GM18511 (cell line): ENCODE data around the gene TGM4.
"Not testable (repeated sequence)": the region's sequence is repeated elsewhere in the genome, so short reads cannot be mapped to it uniquely, and the experiment has no call there.

Source experiments
- ATAC-seq: cut with Tn5 transposase; IDR thresholded peaks from one replicate; pipeline ENCODE4 v1.9.1; 2021; ENCODE audit warnings: mild to moderate bottlenecking, moderate library complexity; ENCODE audit not compliant: unreplicated experiment

TGM4 gene

GRCh38 chr3:44874308-44874707 lies at the start of gene TGM4:
TSS of gene TGM4 (plus strand) at chr3:44874608. CDS start at chr3:44874679, 71 bp downstream.
- ATAC-seq = no peak

DNA sequence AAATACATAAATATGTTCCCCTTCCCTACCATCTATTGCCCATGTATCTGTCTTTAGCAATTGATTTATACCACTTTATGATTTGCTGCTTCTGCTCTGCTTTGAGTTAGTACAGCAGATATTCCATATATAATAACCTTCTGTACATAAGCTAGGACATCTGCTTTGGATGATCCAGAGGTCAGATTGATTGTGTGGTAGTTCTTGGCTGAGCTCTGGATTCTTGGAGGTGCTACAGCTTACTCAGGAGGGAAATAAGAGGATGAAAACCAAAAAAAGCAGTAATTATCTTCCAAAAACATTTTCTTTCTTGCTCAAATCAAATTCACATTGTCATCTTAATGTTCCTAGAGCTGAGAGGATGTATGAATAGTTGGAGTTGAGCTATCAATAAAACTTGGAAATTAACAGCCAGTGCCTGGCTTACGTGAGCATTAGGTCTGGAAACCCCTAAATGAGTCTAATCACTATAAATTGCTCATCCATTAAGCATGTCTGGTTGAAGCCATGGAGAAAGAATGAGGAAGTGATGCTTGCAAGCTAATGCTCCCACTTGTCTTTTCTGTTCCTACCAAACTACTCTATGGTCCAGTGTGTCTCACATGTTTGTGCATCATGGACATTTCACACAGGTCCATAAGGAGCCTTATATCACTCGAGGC lies 49.0 kb upstream of the TGM4 start:
- no peak for ATAC-seq

GRCh38 chr3:44827196-44827595 lies 47.2 kb upstream of the TGM4 start:
- ATAC-seq = no peak

DNA sequence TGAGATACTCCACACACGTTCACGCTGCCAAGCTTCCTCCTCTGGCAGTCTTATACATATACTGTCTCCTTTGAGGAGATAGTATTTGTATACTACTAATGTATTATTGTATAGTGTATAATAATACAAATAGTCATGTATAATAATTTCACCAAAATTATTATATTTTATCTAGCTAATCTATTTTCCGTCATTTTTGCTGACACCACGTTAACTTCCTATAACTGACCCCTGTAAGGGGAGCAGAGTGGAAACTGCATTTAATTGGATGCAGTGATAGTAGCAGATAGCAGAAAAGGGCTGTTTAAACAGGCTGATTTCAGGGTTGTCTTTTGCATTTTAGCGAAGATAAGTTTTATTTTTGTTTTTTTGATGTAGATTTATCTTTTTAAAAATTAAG lies 43.2 kb upstream of the TGM4 start:
- no peak for ATAC-seq

- ATAC-seq = no peak
Observed at GRCh38 chr3:44832032-44832431, 42.4 kb upstream of the TGM4 start.

DNA sequence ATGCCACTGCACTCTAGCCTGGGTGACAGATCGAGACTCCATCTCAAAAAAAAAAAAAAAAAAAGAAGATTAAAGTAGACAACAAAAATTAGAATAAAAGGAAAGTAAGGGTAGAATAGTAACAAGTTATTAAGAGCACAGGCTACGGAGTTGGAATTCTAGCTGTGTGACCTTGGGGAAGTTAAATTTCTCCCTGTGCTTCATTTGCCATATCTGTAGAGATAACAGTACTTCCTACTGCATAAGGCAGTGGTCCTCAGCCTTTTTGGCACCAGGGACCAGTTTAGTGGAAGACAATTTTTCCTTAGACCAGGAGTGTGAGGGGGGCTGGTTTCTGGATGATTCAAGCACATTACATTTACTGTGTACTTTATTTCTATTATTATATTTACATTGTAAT lies 41.4 kb upstream of the TGM4 start:
- no peak for ATAC-seq

- no peak for ATAC-seq
Observed at GRCh38 chr3:44833394-44833793, 41.0 kb upstream of the TGM4 start.

DNA sequence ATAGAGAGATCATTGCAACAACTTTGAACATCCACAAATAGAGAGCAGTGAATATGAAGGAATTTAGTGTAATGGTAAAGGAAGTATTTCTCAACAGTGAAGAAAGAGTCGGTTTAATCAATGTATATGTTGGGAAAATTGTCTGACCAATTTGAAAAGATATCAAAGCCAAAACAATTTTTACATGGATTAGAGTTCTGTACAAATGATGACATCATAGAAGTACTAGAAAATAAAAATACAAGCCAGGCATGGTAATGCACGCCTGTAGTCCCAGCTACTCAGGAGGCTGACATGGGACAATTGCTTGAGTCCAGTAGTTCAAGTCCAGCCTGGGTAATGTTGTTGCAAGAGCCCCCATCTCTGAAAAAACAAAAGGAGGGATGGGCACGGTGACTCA lies 38.7 kb upstream of the TGM4 start:
- no peak for ATAC-seq

- ATAC-seq = no peak
Observed at GRCh38 chr3:44842376-44842775, 32.0 kb upstream of the TGM4 start.

DNA sequence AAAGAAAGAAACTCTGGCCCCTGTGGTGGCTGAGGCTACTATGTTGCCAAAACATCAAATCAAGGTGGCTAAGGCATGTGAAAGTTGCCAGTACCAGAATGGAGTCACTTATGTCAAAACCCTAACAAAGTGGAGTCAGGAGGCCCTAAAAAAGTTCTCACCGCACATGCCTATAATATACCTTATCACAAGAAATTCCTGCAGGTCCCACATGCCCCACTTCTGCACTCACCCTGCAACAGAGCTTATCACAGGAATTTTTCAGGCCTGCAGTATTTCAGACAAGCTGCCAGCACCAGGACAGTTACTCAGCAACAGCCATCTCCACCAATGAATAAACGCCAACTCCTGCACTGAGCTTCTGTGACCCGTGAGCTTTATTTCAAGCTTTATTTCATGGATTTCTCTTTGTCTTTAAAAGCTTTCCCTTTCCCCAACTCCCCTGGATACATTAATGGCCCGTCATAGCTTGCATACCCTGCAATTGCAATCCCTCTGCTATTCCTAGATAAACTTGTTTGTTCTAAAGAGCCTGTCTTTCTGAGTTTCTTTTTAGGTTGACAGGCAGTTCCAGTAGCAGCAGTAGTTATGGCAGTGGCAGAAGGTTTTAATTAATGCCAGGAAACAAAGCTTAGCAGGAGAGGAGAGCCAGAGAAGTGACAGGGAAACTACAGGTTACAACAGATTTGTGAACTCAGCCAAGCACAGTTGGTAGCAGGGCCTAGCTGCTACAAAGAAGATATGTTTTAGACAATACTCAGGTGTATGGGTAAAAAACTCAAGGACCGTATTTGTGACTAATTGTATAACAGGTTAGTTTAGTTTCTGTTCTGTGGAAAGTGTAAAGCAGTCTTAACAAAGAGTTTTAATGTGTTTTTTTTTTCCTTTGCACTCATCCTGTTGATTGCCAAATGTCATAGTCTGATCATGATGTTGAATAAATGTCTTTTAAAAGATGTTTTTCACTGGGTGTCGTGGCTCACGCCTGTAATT lies 28.6 kb upstream of the TGM4 start:
- ATAC-seq = no peak

DNA sequence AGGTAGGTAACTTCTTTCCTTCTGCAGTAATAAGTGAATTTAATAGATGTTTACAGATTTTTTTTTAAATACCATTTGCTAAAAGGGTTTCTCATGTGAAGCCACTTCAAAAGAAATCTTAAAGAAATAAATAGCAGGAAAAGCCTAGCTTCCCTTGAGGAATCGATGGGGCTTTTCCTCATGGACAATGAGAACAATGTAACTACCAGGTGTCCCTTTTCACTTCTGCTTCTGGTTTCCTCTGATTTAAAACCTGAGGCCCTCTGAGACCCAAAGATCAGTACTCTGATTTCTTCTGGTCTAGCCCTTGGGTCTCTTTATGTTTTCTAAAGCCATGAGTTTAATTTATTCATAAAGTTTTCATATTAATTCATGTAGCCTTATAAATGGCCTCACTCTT lies 25.8 kb upstream of the TGM4 start:
- no peak for ATAC-seq

DNA sequence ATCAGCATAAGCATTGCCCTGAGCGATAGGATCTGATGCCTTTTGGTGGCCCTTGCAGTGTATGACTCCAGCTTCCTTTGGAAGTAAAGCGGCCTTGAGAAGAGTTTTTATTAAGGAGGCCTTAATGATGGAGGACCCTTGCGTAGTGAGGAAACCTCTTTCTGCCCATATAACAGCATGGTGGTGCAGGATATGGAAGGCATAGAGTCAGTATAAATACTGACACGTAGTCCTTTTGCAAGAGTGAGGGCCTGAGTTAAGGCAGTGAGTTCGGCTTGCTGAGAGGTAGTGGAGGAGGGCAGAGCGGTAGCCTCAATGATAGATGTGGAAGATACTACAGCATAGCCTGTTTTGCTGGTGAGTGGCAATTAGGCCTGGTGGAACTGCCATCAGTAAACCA lies 17.7 kb upstream of the TGM4 start:
- ATAC-seq = not testable (repeated sequence)

DNA sequence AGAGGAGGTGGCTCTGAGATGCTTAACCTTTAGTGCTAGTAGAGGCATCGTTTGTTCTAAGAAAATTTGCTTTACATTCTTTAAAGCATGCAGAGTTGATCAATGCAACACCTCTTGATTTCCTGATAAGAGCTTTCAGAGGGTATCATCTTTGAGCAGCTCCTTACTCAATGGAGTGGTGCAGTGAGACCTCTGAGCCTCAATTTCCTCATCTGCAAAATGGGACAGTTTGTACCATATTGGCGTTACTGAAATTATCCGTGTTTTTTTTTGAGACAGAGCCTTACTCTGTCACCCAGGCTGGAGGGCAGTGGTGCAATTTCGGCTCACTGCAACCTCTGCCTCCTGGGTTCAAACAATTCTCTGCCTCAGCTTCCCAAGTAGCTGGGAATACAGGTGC lies 14.3 kb upstream of the TGM4 start:
- no peak for ATAC-seq

DNA sequence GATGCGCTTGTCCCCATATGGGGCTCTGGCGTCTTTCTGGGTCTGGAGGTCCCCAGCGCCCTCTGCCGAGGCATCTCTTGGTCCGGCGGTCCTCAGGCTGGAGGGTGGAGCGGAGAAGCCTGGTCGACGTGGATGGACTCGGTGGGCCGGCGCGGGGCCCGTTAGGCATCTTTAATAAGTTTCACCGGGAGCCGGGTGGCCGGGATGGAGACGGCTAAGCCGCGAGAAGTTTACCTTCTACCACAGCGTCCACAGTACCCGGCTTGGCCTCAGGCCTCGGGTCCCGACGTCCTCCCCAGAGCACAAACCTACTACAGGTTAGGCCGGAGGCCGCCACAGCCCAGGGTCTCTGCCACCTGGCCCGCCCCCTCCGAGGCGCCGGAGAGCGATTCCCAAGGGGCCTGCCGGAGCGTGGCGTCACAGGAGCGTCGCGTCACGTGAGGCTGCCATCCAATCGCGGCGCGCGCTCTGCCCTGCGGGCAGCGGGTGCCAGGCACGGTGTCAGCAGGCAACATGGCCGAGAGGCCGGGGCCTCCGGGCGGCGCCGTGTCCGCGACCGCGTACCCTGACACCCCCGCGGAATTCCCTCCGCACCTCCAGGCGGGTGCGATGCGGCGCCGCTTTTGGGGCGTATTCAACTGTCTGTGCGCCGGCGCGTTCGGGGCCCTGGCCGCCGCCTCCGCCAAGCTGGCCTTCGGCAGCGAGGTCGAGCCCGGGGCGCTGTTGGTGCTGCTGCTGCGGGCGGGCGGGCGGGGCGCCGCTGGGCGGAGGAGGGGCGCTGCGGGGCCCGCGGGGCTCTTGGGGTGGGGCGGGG lies 12.8 kb upstream of the TGM4 start, which contains the start of gene TMEM42:
TMEM42 (plus strand) TSS at position 501 of the 814 bp plus-strand sequence; CDS start at position 514, 13 bp downstream.
- peak; percentile 95 for ATAC-seq

DNA sequence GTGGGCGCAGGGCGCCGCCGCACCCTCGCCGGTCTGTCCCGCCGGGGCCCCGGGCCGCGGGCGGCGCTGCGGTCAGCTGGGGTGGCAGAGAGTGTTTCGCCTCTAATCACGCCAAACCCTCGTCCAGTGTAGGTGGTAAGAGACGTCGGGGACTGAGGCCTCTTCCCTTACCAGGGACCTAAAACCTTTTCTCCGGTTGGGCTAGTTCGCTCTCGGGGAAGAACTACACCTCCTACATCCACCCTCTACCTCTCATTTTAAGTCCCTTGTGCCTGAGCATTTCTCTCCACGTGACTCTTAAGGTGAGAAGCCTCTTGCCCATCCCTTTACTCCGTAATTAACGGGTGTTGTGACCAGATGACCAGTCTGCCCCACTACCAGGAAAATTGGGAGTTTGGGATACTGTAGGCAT lies 12.2 kb upstream of the TGM4 start:
- ATAC-seq = peak; percentile 34

GRCh38 chr3:44865272-44866035 lies 9.0 kb upstream of the TGM4 start:
- no peak for ATAC-seq

GRCh38 chr3:44867421-44868111 lies 6.8 kb upstream of the TGM4 start:
- no peak for ATAC-seq

- ATAC-seq = no peak
Observed at GRCh38 chr3:44870375-44871061, 3.9 kb upstream of the TGM4 start.

- ATAC-seq = no peak
Observed at GRCh38 chr3:44875596-44875995, 1.2 kb downstream of the TGM4 start.
